Endothelial cell of umbilical vein (primary cell): ENCODE measurements around the gene SLC25A3. TPM values are rescaled to one million over a fixed set of nuclear protein-coding genes. Genes with fewer than 3 reads are reported as not detected.

Experiments used
- BruUV-seq: library from RNA; stranded (reverse); fragments of 400-500 nt; replicated peaks from 2 replicates; lab custom pipeline; 2021; lab: Mats Ljungman, UMichigan
- CTCF ChIA-PET: fragments of 300-600, 350-600 bp; sonication (Branson Sonifier 250); formaldehyde crosslinking; loops from one replicate; lab custom pipeline; 2021; ENCODE audit warnings: antibody characterized with exemption, inconsistent platforms; lab: Charles Lee
- POLR2A ChIA-PET: fragments of 300-600, 350-600 bp; sonication (Branson Sonifier 250); formaldehyde crosslinking; loops from one replicate; lab custom pipeline; 2021; ENCODE audit warnings: antibody characterized with exemption, inconsistent platforms; lab: Charles Lee
- DNase-seq: peaks from one replicate; pipeline ENCODE4 v3.0.0-alpha.2; 2011; ENCODE audit warnings: low read depth, low spot score
- FAIRE-seq: peaks from 2 replicates; lab custom pipeline; 2011; peaks lifted over from hg19 to GRCh38; lab: Jason Lieb, UNC
- H2AFZ ChIP-seq: 2 replicates; pipeline ENCODE4 v1.6.0; 2012; ENCODE audit warnings: low read depth, low read length, control low read depth, inconsistent platforms
- H3K27ac ChIP-seq: 2 replicates; pipeline ENCODE4 v1.5.1; 2011; ENCODE audit warnings: low read depth, mild to moderate bottlenecking, control low read depth, low read length, moderate library complexity; ENCODE audit not compliant: insufficient read depth
- H3K27me3 ChIP-seq, 2 experiments: 2 replicates each; pipeline versions ENCODE4 v1.6.0 to v1.6.1; 2011; ENCODE audit warnings: low read length in 2 of 2, mixed read lengths in 1 of 2; ENCODE audit not compliant: control insufficient read depth in 2 of 2, insufficient read depth in 2 of 2
- H3K36me3 ChIP-seq, 2 experiments: 2 replicates in 1 of 2; 3 replicates in 1 of 2; pipeline ENCODE4 v1.5.1; 2011; ENCODE audit warnings: low read length in 2 of 2, mild to moderate bottlenecking in 1 of 2, moderate library complexity in 1 of 2; ENCODE audit not compliant: control insufficient read depth in 2 of 2, insufficient read depth in 2 of 2; ENCODE audit errors: extremely low read depth in 1 of 2
- H3K4me1 ChIP-seq: 3 replicates; pipeline ENCODE4 v1.5.1; 2011; ENCODE audit warnings: mild to moderate bottlenecking, low read length; ENCODE audit not compliant: control insufficient read depth, insufficient read depth; ENCODE audit errors: extremely low read depth
- H3K4me2 ChIP-seq: 2 replicates; pipeline ENCODE4 v1.6.1; 2011; ENCODE audit warnings: low read length, control low read depth, mixed read lengths; ENCODE audit not compliant: insufficient read depth
- H3K4me3 ChIP-seq, 3 experiments: fragments of 200-600 bp in 1 of 3; sonication (generic), shearing (Covaris generic) in 1 of 3; replicated peaks in 1 of 3; 2 replicates each; pipeline ENCODE4 v1.5.1; 2011 to 2016; ENCODE audit warnings: control low read depth in 3 of 3, low read length in 3 of 3, mild to moderate bottlenecking in 2 of 3, inconsistent platforms in 1 of 3, low read depth in 1 of 3, moderate library complexity in 1 of 3; ENCODE audit not compliant: insufficient read depth in 1 of 3
- H3K79me2 ChIP-seq: 2 replicates; pipeline ENCODE4 v1.6.0; 2012; ENCODE audit warnings: low read length, inconsistent platforms; ENCODE audit not compliant: control insufficient read depth, insufficient read depth
- H3K9ac ChIP-seq: replicated peaks from 2 replicates; pipeline ENCODE3; 2011; ENCODE audit warnings: low read length, control low read depth; ENCODE audit not compliant: insufficient read depth; ENCODE audit errors: extremely low read depth
- H3K9me1 ChIP-seq: replicated peaks from 3 replicates; pipeline ENCODE4 v1.6.0; 2011; ENCODE audit warnings: mild to moderate bottlenecking, low read length; ENCODE audit not compliant: control insufficient read depth, insufficient read depth; ENCODE audit errors: extremely low read depth
- H3K9me3 ChIP-seq: replicated peaks from 2 replicates; pipeline ENCODE4 v1.5.1; 2012; ENCODE audit warnings: low read length, inconsistent platforms; ENCODE audit not compliant: control insufficient read depth, insufficient read depth
- H4K20me1 ChIP-seq: replicated peaks from 2 replicates; pipeline ENCODE3; 2011; ENCODE audit warnings: mild to moderate bottlenecking, low read length; ENCODE audit not compliant: control insufficient read depth, insufficient read depth; ENCODE audit errors: extremely low read depth
- CTCF ChIP-seq, 2 donors: IDR thresholded peaks; 1 replicate in 1 of 2; 2 replicates in 1 of 2; pipeline ENCODE4 v1.5.1; 2011; ENCODE audit warnings: low read length in 2 of 2, mild to moderate bottlenecking in 2 of 2, moderate library complexity in 2 of 2, control low read depth in 1 of 2, inconsistent platforms in 1 of 2, low read depth in 1 of 2; ENCODE audit not compliant: insufficient read depth in 1 of 2; ENCODE audit errors: extremely low read depth in 1 of 2
- EZH2 ChIP-seq: IDR thresholded peaks from 2 replicates; pipeline ENCODE4 v1.6.1; 2012; ENCODE audit warnings: borderline replicate concordance, low read depth, mild to moderate bottlenecking, moderate library complexity, low read length, inconsistent platforms; ENCODE audit not compliant: severe bottlenecking
- FOS ChIP-seq: IDR thresholded peaks from 2 replicates; pipeline ENCODE4 v1.6.1; 2011; ENCODE audit warnings: mild to moderate bottlenecking, low read length, moderate library complexity, borderline replicate concordance; ENCODE audit not compliant: insufficient read depth
- GATA2 ChIP-seq: IDR thresholded peaks from 2 replicates; pipeline ENCODE4 v1.7.0; 2011; ENCODE audit warnings: low read depth, mild to moderate bottlenecking, moderate library complexity, mixed read lengths, low read length; ENCODE audit not compliant: insufficient read length, insufficient read depth
- JUN ChIP-seq: IDR thresholded peaks from 2 replicates; pipeline ENCODE4 v1.6.1; 2011; ENCODE audit warnings: borderline replicate concordance, low read depth; ENCODE audit not compliant: insufficient read length, insufficient read depth
- MAX ChIP-seq: IDR thresholded peaks from 2 replicates; pipeline ENCODE4 v1.6.1; 2011; ENCODE audit not compliant: insufficient read depth, insufficient read length
- MYC ChIP-seq: IDR thresholded peaks from one replicate; pipeline ENCODE4 v1.6.1; 2011; ENCODE audit warnings: mild to moderate bottlenecking, low read depth, low read length
- POLR2A ChIP-seq: IDR thresholded peaks from 2 replicates; pipeline ENCODE4 v1.6.1; 2012; ENCODE audit warnings: low read depth, mild to moderate bottlenecking, control low read depth, low read length
- POLR2AphosphoS5 ChIP-seq: IDR thresholded peaks from 2 replicates; pipeline ENCODE4 v1.6.1; 2012; ENCODE audit warnings: low read depth, mild to moderate bottlenecking, control low read depth, low read length, moderate library complexity; ENCODE audit not compliant: insufficient read depth
- dilution Hi-C: fragments of 300-500 bp; cut with MboI; formaldehyde crosslinking; loops from one replicate; pipeline ENCODE4 v1.15.0; 2019; ENCODE audit warnings: low sequenced_read_pairs; ENCODE audit not compliant: extremely low pct_ligation_motif_present
- intact Hi-C: fragments of 100-400 bp; cut with micrococcal nuclease; formaldehyde crosslinking; loops from one replicate; pipeline ENCODE4 v1.10.0; 2022
- polyA plus RNA-seq, 4 experiments: library from polyadenylated mRNA; depleted of rRNA in 3 of 4; stranded (reverse) in 3 of 4; unstranded in 1 of 4; fragments of >200 nt; gene quantifications; 2 replicates each; pipeline versions ENCODE4 v1.2.1 to v1.2.3, GENCODE V29; 2011 to 2012; ENCODE audit warnings: missing spikeins in 1 of 4
- total RNA-seq: library from RNA; stranded (reverse); gene quantifications from 2 replicates; pipeline ENCODE4 v1.2.3, GENCODE V29; 2021

SLC25A3 gene
- total and polyA plus RNA-seq, 2 donors (not counting 3 experiments of a cell fraction or from before 2014, with no cell fraction given), result 797 to 1,103 TPM

- Histone ChIP-seq H3K4me1 (no peaks in the 10 kb centered on the region), H2AFZ (no peak overlapping the region), H3K36me3 (no peaks in the 10 kb centered on the region), H3K27ac (no peak overlapping the region), H3K9me1 (no peaks in the 10 kb centered on the region), H3K79me2 (no peaks in the 10 kb centered on the region), H3K9ac (no peak overlapping the region), H3K9me3 (no peaks in the 10 kb centered on the region), H3K27me3 (no peaks in the 10 kb centered on the region), H3K4me2 (no peak overlapping the region), H3K4me3 (no peak overlapping the region), H4K20me1 (no peaks in the 10 kb centered on the region)
- intact Hi-C loops (no loop called here), dilution Hi-C loops (no loop called here)
- FAIRE-seq (no peak), DNase-seq (no peak)
- TF ChIP-seq EZH2 (no peak), GATA2 (no peak), CTCF (IDR thresholded peaks at IDR 0.05; ENCODE audit: extremely low read depth in 1 of 2, insufficient read depth in 1 of 2, low read depth in 1 of 2, low read length in 2 of 2) (peak; percentile 19 to 39), JUN (no peak), POLR2AphosphoS5 (no peak)
- POLR2A ChIA-PET, result no interaction called here
- CTCF ChIA-PET, result interaction anchor here (0.7 to 1.3 kb wide), 8 partner anchors 11 to 112 kb away, joined by 3 to 6 read pairs (median 4); partner anchors contain the start of gene SLC25A3
- BruUV-seq, result no TSS peak
These were observed 21.5 kb upstream of the SLC25A3 start for GRCh38 chr12:98572010-98572409.

- dilution Hi-C loops (no loop called here), intact Hi-C loops (no loop called here)
- no peak for FAIRE-seq
- BruUV-seq, result no TSS peak
- Histone ChIP-seq H3K79me2 (no peaks in the 10 kb centered on the region), H2AFZ (no peak overlapping the region), H3K27ac (no peak overlapping the region), H3K9me3 (no peaks in the 10 kb centered on the region), H3K4me1 (no peaks in the 10 kb centered on the region), H3K27me3 (no peaks in the 10 kb centered on the region), H3K4me2 (no peak overlapping the region), H3K36me3 (no peaks in the 10 kb centered on the region), H4K20me1 (no peaks in the 10 kb centered on the region), H3K9me1 (no peaks in the 10 kb centered on the region), H3K9ac (no peak overlapping the region), H3K4me3 (no peak overlapping the region)
- TF ChIP-seq GATA2, result no peak
- no peak for TF ChIP-seq MYC
- no peak for TF ChIP-seq POLR2A
- TF ChIP-seq JUN, result no peak
- no peak for TF ChIP-seq POLR2AphosphoS5
- TF ChIP-seq MAX, result no peak
- TF ChIP-seq FOS, result no peak
- no peak for TF ChIP-seq EZH2
- no peak for TF ChIP-seq CTCF (IDR thresholded peaks at IDR 0.05; ENCODE audit: extremely low read depth in 1 of 2, insufficient read depth in 1 of 2, low read depth in 1 of 2, low read length in 2 of 2)
- DNase-seq, result no peak
- CTCF ChIA-PET, result no interaction called here
- POLR2A ChIA-PET, result interaction anchor here (0.7 kb wide), 1 partner anchor 77 kb away, joined by 4 read pairs; no protein-coding TSS in a partner anchor
These were observed 19.4 kb upstream of the SLC25A3 start for GRCh38 chr12:98574110-98574509.
